Right ventricle myocardium inferior (tissue), 1 donor: ENCODE results near the gene SCIN. TPM values are rescaled to one million over a fixed set of nuclear protein-coding genes. Genes with fewer than 3 reads are reported as not detected.

Experiments
- ATAC-seq: fragments of 200-7000 bp; cut with Tn5 transposase; one replicate; pipeline ENCODE4 v1.9.1; 2020; ENCODE audit warnings: mild to moderate bottlenecking, moderate library complexity
- DNase-seq: peaks from one replicate; pipeline ENCODE4 v3.0.0; 2021; ENCODE audit errors: missing footprints
- intact Hi-C: fragments of 100-400 bp; cut with DNase I; formaldehyde crosslinking; loops from one replicate; pipeline ENCODE4 v1.11.0; 2022
- total RNA-seq: library from RNA; stranded (reverse); fragmentation: NEBNext Ultra II Directional; extraction: Animal tissue kit (Norgen Biotek cat#: 25700); gene quantifications from one replicate; pipeline ENCODE4 v1.2.1, GENCODE V29; 2021
- donor health status: DM: no; HTN: yes; CAD: no; lungs with severe emphysema.

SCIN gene
- total RNA-seq, 1 donor from 2014 or later, result 0.08 TPM

DNA sequence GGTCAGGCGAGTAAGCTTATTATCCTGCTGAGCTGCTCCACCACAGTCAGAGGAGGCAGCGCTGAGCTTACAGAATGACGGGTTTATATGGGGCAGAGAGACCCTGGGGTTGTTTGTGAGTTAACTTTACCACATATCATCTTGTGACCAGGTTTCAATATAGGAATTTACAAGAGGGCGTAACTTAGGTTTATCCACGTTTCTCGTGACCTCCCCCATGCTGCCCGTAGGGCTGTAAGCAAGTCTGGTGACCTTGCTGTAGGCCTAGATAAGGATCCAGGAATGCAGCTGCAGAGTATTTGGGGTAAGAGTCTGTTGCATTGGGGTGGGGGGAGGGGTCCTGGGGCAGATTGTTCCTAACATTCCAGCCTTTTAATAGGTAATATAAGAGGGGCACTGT is 24.6 kb downstream of the SCIN start:
- intact Hi-C loops, result no loop called here
- DNase-seq (no peak), ATAC-seq (no peak)

- no peak for ATAC-seq
- DNase-seq, result no peak
- intact Hi-C loops, result no loop called here
Measured at GRCh38 chr7:12596225-12596790, 25.8 kb downstream of the SCIN start.

DNA sequence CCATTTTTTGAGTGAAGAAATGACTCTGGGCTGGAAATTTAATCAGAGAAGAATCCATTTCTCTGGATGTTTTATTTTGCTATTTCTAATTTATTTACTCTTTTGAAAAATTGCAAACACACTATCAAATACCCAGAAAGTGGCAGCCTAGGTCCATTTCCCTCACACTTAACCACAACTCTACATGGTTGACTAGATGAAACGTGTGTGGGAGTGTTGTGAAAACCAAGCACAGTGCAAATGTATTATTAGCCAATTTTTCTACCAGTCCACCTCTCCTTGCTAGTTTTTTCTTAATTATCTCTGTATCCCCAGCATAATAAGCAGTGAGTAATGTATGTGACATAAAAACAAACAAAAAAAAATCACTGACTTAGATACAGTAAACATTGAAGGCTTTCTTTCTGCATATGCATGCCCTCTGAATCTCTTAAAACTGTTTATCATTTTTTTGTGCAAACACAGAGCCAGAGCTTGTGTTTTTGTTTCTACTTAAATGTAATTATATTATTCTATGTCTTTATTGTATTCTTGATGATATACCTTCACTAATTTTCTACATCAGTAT is 30.9 kb downstream of the SCIN start:
- intact Hi-C loops, result no loop called here
- ATAC-seq, result no peak
- no peak for DNase-seq

DNA sequence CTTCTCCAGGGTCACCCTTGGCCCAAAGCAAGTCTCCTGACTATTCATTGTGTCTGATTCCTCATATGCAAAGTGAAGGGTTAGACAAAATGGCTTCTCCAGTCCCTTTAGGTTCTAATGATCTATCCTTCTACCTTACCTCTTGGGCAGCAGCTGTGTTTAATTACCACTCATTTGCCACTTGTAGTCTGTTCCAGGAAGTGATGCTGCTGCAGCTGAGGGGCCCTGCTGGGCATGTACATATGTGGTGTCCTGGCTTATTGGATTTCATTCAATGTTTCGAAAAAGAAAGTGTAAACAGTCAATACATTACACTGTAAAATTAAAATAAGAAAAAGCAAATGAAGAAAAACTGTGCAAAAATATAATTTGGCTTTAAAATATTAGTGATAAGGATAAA is 36.6 kb downstream of the SCIN start:
- no peak for DNase-seq
- no peak for ATAC-seq

DNA sequence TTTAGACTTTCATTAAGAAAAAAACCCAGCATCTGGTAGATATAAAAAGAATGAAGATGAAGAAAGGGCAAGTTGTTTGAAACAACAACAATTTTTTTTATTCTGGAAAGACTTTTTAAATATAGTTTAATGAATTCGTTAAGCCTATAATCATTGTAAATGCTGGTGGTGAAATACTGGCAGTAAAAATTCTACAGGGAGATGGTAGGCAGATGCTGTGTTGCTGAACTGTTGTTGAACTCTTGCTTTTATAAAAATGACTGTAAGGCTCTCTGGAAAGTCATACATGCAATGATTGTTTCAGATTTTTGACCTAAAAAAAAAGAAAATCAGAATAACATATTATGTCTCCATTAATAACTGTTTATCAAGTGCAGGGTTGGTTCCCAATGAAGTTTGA is 39.0 kb downstream of the SCIN start:
- DNase-seq, result no peak
- intact Hi-C loops, result no loop called here
- no peak for ATAC-seq

More for the DNA sequence above, 36.6 kb downstream of the SCIN start:
- intact Hi-C loops, result no loop called here

DNA sequence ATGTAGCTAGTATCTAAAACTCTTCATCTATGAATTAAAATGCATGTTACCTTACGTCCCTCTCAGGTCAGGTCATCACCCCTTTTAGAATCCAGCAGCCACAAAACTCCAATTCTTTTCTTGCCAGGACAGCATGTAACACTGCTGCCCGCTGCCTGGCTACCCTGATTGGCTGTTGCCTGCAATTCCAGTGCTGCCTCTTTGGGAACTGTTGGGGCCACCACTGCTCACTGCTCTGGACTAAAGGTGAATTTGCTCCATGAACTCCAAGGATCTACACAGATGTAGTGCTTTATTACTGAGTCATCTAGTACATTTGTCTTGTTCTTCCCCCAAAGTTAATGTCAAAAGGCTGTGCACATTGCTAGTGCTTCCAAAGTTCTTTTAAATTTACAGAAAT is 40.4 kb downstream of the SCIN start:
- ATAC-seq, result no peak

GRCh38 chr7:12612622-12613021 is 42.1 kb downstream of the SCIN start:
- DNase-seq (no peak), ATAC-seq (no peak)
- intact Hi-C loops, result loop anchor here (5.0 kb wide), 1 partner anchor 70 kb away; no protein-coding TSS in a partner anchor

More for the DNA sequence above, 40.4 kb downstream of the SCIN start:
- intact Hi-C loops, result loop anchor here (5.0 kb wide), 1 partner anchor 69 kb away; no protein-coding TSS in a partner anchor
- no peak for DNase-seq

DNA sequence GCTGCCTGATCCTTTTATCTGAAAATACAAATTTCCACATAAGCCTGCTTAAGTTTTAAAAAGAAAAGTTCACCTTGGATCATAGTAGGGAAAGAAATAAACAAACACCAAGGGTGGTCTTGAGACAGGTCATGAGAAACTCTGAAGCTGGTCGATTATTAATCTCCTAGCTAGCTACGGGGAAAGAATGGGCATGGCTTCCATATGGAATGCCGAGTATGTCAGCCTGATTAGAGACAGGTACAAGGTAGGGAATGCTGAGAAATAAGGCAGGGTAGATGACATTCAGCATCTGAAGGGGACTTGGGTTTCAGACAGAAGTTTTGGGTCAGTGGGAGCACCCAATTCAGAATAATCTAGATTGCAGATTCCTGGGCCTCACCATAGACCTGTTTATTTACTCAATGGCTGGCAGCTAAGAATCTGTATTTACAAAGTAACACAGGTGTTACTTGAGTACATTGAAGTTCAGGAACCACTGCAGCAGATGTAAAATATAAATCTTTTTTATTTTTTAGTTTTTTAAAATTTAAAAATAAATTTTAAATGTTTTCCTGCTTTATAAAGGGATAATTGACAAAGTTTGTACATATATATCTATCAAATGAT is 49.0 kb downstream of the SCIN start:
- intact Hi-C loops, result loop anchor here (5.0 kb wide), 1 partner anchor 92 kb away; no protein-coding TSS in a partner anchor
- ATAC-seq, result no peak
- no peak for DNase-seq

GRCh38 chr7:12620371-12620770 is 49.9 kb downstream of the SCIN start:
- DNase-seq, result no peak
- intact Hi-C loops, result loop anchor here (5.0 kb wide), 1 partner anchor 93 kb away; no protein-coding TSS in a partner anchor
- ATAC-seq, result no peak

- DNase-seq, result no peak
- intact Hi-C loops, result loop anchor here (5.0 kb wide), 1 partner anchor 96 kb away; no protein-coding TSS in a partner anchor
- no peak for ATAC-seq
Measured at GRCh38 chr7:12623223-12623622, 52.7 kb downstream of the SCIN start.

- intact Hi-C loops, result loop anchor here (5.0 kb wide), 1 partner anchor 97 kb away; no protein-coding TSS in a partner anchor
- DNase-seq, result no peak
Measured at GRCh38 chr7:12623885-12624498, 53.5 kb downstream of the SCIN start.

GRCh38 chr7:12625836-12626235 is 55.3 kb downstream of the SCIN start:
- ATAC-seq (no peak), DNase-seq (no peak)
- intact Hi-C loops, result no loop called here

More at GRCh38 chr7:12623885-12624498, 53.5 kb downstream of the SCIN start:
- ATAC-seq, result no peak

DNA sequence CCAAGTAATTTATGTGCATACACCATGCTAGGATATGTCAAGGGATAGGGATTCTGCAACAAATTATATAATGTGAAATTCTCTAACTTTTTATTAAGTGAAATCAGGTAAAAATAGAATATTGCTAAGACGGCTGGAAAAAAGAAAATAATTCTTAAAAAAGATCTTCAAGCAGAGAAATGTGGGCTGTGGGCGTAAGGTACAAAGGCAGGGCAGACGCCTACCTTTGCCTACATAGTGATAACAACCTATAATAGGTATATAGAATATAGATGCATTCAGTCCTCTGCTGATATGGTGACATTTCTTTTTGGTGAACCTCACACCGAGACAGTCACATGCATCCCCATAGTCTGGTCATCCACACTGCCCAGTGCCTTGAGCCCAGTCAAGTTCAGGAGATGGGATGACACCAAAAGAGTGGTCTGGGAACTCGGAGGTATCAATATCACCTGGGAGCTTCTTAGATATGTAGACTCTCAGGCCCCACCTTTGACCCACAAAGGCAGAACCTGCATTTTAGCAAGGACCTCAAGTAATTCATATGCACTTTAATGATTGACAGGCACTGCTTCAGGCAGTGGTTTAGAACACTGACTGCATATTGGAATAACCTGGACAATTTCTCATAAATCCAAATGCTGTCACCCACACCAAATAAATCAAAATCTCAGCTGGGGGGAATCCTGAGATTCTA is 59.4 kb downstream of the SCIN start:
- ATAC-seq (no peak), DNase-seq (no peak)
- intact Hi-C loops, result no loop called here

DNA sequence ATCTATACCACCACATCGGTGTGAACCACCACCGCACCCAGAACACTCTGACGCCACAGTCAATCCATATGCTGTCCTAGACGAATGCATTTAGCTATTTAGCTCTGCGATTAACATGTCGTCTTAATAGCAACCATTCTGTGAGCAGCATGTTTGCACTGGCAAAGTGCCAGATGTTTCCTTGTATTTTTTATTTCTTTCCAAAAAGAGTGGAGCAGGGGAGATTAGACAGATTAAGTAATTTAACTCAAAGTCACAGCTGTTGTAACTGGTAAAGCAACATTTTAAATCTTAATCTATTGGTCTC is 59.9 kb downstream of the SCIN start:
- intact Hi-C loops, result no loop called here

GRCh38 chr7:12633582-12633981 is 63.1 kb downstream of the SCIN start:
- intact Hi-C loops, result no loop called here
- ATAC-seq, result no peak

More for the DNA sequence above, 59.9 kb downstream of the SCIN start:
- ATAC-seq, result no peak
- DNase-seq, result no peak

DNA sequence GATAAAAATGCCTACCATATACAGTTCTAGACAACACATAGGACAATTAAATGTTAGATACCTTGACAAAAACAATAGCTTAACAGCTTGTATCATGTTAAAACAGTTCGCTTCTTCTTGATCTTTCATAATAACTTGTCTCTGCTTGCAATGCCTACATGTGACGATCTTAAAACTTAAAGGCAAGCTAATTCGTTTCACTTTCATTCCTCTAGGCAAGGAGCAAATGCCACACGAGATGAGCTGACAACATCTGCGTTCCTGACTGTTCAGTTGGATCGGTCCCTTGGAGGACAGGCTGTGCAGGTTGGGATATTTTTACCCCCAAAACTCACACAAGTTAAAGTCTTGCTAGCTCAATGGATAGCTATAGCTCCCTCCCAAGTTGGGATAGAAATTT is 65.3 kb downstream of the SCIN start:
- no peak for ATAC-seq
- intact Hi-C loops, result loop anchor here (5.0 kb wide), 1 partner anchor 51 kb away; the partner anchor contains the start of gene ARL4A
- DNase-seq, result no peak

More at GRCh38 chr7:12633582-12633981, 63.1 kb downstream of the SCIN start:
- DNase-seq, result no peak

- intact Hi-C loops, result loop anchor here (5.0 kb wide), 1 partner anchor 50 kb away; the partner anchor contains the start of gene ARL4A
- DNase-seq (no peak), ATAC-seq (no peak)
Measured at GRCh38 chr7:12637328-12637727, 66.8 kb downstream of the SCIN start.

GRCh38 chr7:12637819-12638592 is 67.5 kb downstream of the SCIN start:
- ATAC-seq, result peak; percentile 52
- DNase-seq, result no peak
- intact Hi-C loops, result loop anchor here (2.0 to 5.0 kb wide), 2 partner anchors 49 to 625 kb away; partner anchors contain the start of gene ARL4A
